Panc1 (cell line): ENCODE data around the gene ATP13A4. TPM values are rescaled to one million over a fixed set of nuclear protein-coding genes. Genes with fewer than 3 reads are reported as not detected.

Source experiments
- ATAC-seq: fragments of 200-7000 bp; cut with Tn5 transposase; 2 replicates; pipeline ENCODE4 v1.9.1; 2020; ENCODE audit warnings: mild to moderate bottlenecking, moderate library complexity
- BruUV-seq: library from RNA; stranded (reverse); fragments of 400-500 nt; replicated peaks from 2 replicates; lab custom pipeline; 2021; lab: Mats Ljungman, UMichigan
- CTCF ChIA-PET: fragments of 300-600 bp; sonication (Branson Sonifier 250); formaldehyde crosslinking; loops from one replicate; lab custom pipeline; 2022; ENCODE audit warnings: antibody characterized with exemption; lab: Charles Lee
- POLR2A ChIA-PET: fragments of 300-600 bp; sonication (Branson Sonifier 250); formaldehyde crosslinking; loops from one replicate; lab custom pipeline; 2022; ENCODE audit warnings: antibody characterized with exemption; lab: Charles Lee
- DNase-seq: peaks from one replicate; pipeline ENCODE4 v3.0.0-alpha.2; 2010; ENCODE audit warnings: low read depth, low spot score
- H3K27ac ChIP-seq: 2 replicates; pipeline ENCODE4 v1.5.1; 2011; ENCODE audit warnings: mild to moderate bottlenecking, low read length, inconsistent platforms
- H3K27me3 ChIP-seq: fragments of 200-500 bp; sonication (Bioruptor generic); 2 replicates; pipeline ENCODE4 v1.6.0; 2014; ENCODE audit warnings: low read length, inconsistent platforms; ENCODE audit not compliant: control insufficient read depth, insufficient read depth
- H3K36me3 ChIP-seq: fragments of 200-500 bp; sonication (Bioruptor generic); 2 replicates; pipeline ENCODE4 v1.5.1; 2014; ENCODE audit warnings: inconsistent platforms, mild to moderate bottlenecking, low read length, moderate library complexity; ENCODE audit not compliant: control insufficient read depth, insufficient read depth
- H3K4me1 ChIP-seq: 2 replicates; pipeline ENCODE4 v1.5.1; 2011; ENCODE audit warnings: inconsistent platforms, mild to moderate bottlenecking, low read length, moderate library complexity; ENCODE audit not compliant: control insufficient read depth, insufficient read depth
- H3K4me3 ChIP-seq, 2 experiments: 2 replicates each; pipeline ENCODE4 v1.5.1; 2011 to 2012; ENCODE audit warnings: low read depth in 2 of 2, low read length in 2 of 2, mild to moderate bottlenecking in 2 of 2, inconsistent platforms in 1 of 2, moderate library complexity in 1 of 2
- H3K9me3 ChIP-seq: fragments of 200-500 bp; sonication (Bioruptor generic); 2 replicates; pipeline ENCODE4 v1.5.1; 2014; ENCODE audit warnings: low read depth, mild to moderate bottlenecking, inconsistent platforms, low read length, moderate library complexity; ENCODE audit not compliant: control insufficient read depth, insufficient read depth
- POLR2AphosphoS5 ChIP-seq: IDR thresholded peaks from 2 replicates; pipeline ENCODE4 v1.6.1; 2012; ENCODE audit warnings: mild to moderate bottlenecking, low read depth, low read length, moderate library complexity
- REST ChIP-seq, 2 experiments: IDR thresholded peaks; 2 replicates each; pipeline ENCODE4 v1.6.1; 2011 to 2012; ENCODE audit warnings: low read depth in 2 of 2, control low read depth in 1 of 2, low read length in 1 of 2, mild to moderate bottlenecking in 1 of 2, moderate library complexity in 1 of 2; ENCODE audit not compliant: insufficient read depth in 1 of 2
- SIN3A ChIP-seq: IDR thresholded peaks from 2 replicates; pipeline ENCODE4 v1.6.1; 2012; ENCODE audit warnings: low read depth, mild to moderate bottlenecking, low read length, moderate library complexity, borderline replicate concordance; ENCODE audit not compliant: insufficient read depth
- TCF7L2 ChIP-seq: IDR thresholded peaks from 2 replicates; pipeline ENCODE4 v1.6.1; 2011; ENCODE audit warnings: mild to moderate bottlenecking, low read depth, low read length, inconsistent platforms
- in situ Hi-C: cut with HindIII; loops from 2 replicates; pipeline ENCODE4 v1.10.0; 2016; ENCODE audit warnings: low sequenced_read_pairs, low pct_unique_long_range_greater_than_20kb
- intact Hi-C: fragments of 100-400 bp; cut with micrococcal nuclease; formaldehyde crosslinking; loops from one replicate; pipeline ENCODE4 v1.10.0; 2022; ENCODE audit not compliant: unreplicated experiment
- total RNA-seq: library from RNA; stranded (reverse); gene quantifications from one replicate; pipeline ENCODE4 v1.2.1, GENCODE V29; 2021; ENCODE audit not compliant: unreplicated experiment
- TF ChIP-seq, protein P1 (sequence below): fragments of 450-650 bp; IDR thresholded peaks from 2 replicates; pipeline ENCODE4 v1.5.1; 2017; ENCODE audit warnings: mild to moderate bottlenecking

Gene ATP13A4
- total RNA-seq, 1 experiment from 2014 or later = not detected

GRCh38 chr3:193357291-193357690, 197.4 kb downstream of the ATP13A4 start:
- CTCF ChIA-PET = no interaction called here
- Histone ChIP-seq H3K4me3 (no peak overlapping the region), H3K4me1 (no peaks in the 10 kb centered on the region), H3K36me3 (no peaks in the 10 kb centered on the region), H3K27me3 (no peaks in the 10 kb centered on the region), H3K27ac (no peak overlapping the region), H3K9me3 (no peaks in the 10 kb centered on the region)
- TF ChIP-seq TCF7L2 (no peak), REST (IDR thresholded peaks at IDR 0.05; ENCODE audit: insufficient read depth in 1 of 2, low read depth in 2 of 2, low read length in 1 of 2) (no peak), SIN3A (no peak), POLR2AphosphoS5 (no peak)
- TF ChIP-seq, protein P1, sequence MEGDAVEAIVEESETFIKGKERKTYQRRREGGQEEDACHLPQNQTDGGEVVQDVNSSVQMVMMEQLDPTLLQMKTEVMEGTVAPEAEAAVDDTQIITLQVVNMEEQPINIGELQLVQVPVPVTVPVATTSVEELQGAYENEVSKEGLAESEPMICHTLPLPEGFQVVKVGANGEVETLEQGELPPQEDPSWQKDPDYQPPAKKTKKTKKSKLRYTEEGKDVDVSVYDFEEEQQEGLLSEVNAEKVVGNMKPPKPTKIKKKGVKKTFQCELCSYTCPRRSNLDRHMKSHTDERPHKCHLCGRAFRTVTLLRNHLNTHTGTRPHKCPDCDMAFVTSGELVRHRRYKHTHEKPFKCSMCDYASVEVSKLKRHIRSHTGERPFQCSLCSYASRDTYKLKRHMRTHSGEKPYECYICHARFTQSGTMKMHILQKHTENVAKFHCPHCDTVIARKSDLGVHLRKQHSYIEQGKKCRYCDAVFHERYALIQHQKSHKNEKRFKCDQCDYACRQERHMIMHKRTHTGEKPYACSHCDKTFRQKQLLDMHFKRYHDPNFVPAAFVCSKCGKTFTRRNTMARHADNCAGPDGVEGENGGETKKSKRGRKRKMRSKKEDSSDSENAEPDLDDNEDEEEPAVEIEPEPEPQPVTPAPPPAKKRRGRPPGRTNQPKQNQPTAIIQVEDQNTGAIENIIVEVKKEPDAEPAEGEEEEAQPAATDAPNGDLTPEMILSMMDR = no peak
- DNase-seq (no peak), ATAC-seq (no peak)
- in situ Hi-C loops (no loop called here), intact Hi-C loops (no loop called here)
- BruUV-seq = no TSS peak
- POLR2A ChIA-PET = no interaction called here

DNA sequence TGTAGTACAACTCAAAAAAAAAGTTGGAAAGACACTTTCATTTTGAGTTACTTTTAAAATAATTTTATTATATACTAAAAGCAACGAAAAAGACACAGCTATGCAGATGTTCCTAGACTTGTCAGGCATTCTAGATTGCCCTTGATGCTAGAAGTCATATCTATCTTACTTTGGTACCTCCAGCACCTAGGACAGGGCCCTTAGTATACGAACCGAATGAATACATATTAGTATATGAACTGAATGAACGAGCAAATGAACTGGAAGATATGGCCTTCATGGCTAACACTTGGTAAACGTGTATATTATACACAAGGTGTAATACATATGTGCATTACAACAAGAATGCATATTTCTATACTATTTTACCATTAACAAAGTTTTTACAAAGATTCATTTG, 200.3 kb downstream of the ATP13A4 start:
- ChIA-PET POLR2A (no interaction called here), CTCF (no interaction called here)
- Histone ChIP-seq H3K4me3 (no peak overlapping the region), H3K36me3 (no peaks in the 10 kb centered on the region), H3K4me1 (no peaks in the 10 kb centered on the region), H3K9me3 (no peaks in the 10 kb centered on the region), H3K27ac (no peak overlapping the region), H3K27me3 (no peaks in the 10 kb centered on the region)
- intact Hi-C loops (no loop called here), in situ Hi-C loops (no loop called here)
- ATAC-seq = no peak
- BruUV-seq = no TSS peak
- TF ChIP-seq REST (IDR thresholded peaks at IDR 0.05; ENCODE audit: insufficient read depth in 1 of 2, low read depth in 2 of 2, low read length in 1 of 2) (peak in 1 of 2 experiments; percentile 50; a peak in 1 of 4 replicates), POLR2AphosphoS5 (no peak)
- DNase-seq = no peak

Other genes with a start within 250 kb of the ATP13A4 start
- not detected for gene ATP13A5, start 176.1 kb downstream of the ATP13A4 start, total RNA-seq
- gene OPA1, start 38.3 kb upstream of the ATP13A4 start, total RNA-seq = 109 TPM